Aorta (tissue), 5 donors: ENCODE results near the gene GLYATL1B. TPM values are rescaled to one million over a fixed set of nuclear protein-coding genes. Genes with fewer than 3 reads are reported as not detected.
"Not testable (repeated sequence)": the region's sequence is repeated elsewhere in the genome, so short reads cannot be mapped to it uniquely, and the experiment has no call there.

Source experiments
- ATAC-seq: fragments of 200-7000 bp; cut with Tn5 transposase; one replicate; pipeline ENCODE4 v1.9.1; 2022; ENCODE audit warnings: moderate library complexity; ENCODE audit not compliant: low FRiP score
- DNase-seq, 2 donors: peaks; one replicate each; pipeline ENCODE4 v3.0.0-alpha.2; 2020
- H3K27ac ChIP-seq, 2 donors: one replicate each; pipeline ENCODE4 v1.5.1; 2013; ENCODE audit warnings: low read length in 2 of 2, mild to moderate bottlenecking in 2 of 2, moderate library complexity in 2 of 2, control low read depth in 1 of 2, inconsistent platforms in 1 of 2, low read depth in 1 of 2
- H3K27me3 ChIP-seq, 2 donors: one replicate each; pipeline ENCODE4 v1.6.1; 2013; ENCODE audit warnings: control low read depth in 1 of 2, low read length in 1 of 2, mild to moderate bottlenecking in 1 of 2, moderate library complexity in 1 of 2; ENCODE audit not compliant: insufficient read depth in 2 of 2, control insufficient read depth in 1 of 2
- H3K36me3 ChIP-seq, 2 donors: one replicate each; pipeline ENCODE4 v1.6.1; 2013; ENCODE audit warnings: control low read depth in 1 of 2, low read length in 1 of 2, mild to moderate bottlenecking in 1 of 2; ENCODE audit not compliant: insufficient read depth in 2 of 2, control insufficient read depth in 1 of 2
- H3K4me1 ChIP-seq, 2 donors: one replicate each; pipeline ENCODE4 v1.6.1; 2013; ENCODE audit warnings: low read length in 2 of 2, control low read depth in 1 of 2, mild to moderate bottlenecking in 1 of 2, moderate library complexity in 1 of 2; ENCODE audit not compliant: insufficient read depth in 2 of 2, control insufficient read depth in 1 of 2
- H3K4me3 ChIP-seq, 2 donors: one replicate each; pipeline ENCODE4 v1.5.1; 2013; ENCODE audit warnings: low read length in 2 of 2, control low read depth in 1 of 2, mild to moderate bottlenecking in 1 of 2
- H3K9me3 ChIP-seq: one replicate; pipeline ENCODE4 v1.6.1; 2013; ENCODE audit warnings: mild to moderate bottlenecking, low read length; ENCODE audit not compliant: control insufficient read depth
- WGBS, 2 donors: extraction: QIAGEN DNeasy Blood & Tissue Kit; methylation state at CpG; one replicate each; pipeline ENCODE4 v1.1.7; 2013; 5-methylcytosine and 5-hydroxymethylcytosine counted together
- intact Hi-C, 2 donors: fragments of 100-400 bp; cut with DNase I; formaldehyde crosslinking; loops; one replicate each; pipeline versions ENCODE4 v1.14.2 to v1.15.0; 2022
- polyA plus RNA-seq, 2 donors: library from polyadenylated mRNA; stranded (reverse); fragments of 200-250 nt; gene quantifications; one replicate each; pipeline ENCODE4 v1.2.3, GENCODE V29; 2013
- total RNA-seq, 2 donors: library from RNA; stranded (reverse); fragmentation: NEBNext Ultra II Directional; extraction: Animal tissue kit (Norgen Biotek cat#: 25700); gene quantifications; one replicate each; pipeline ENCODE4 v1.2.1, GENCODE V29; 2021
- donor health status: healthy with polysubstance abuse.
- donor health status: Bipolar disorder and iron deficiency.
- donor health status: DM: no; HTN: no; CAD: no.
- donor health status: DM: no; HTN: no; CAD: no.
- donor health status: DM: yes; HTN: yes; CAD: no.

The GLYATL1B gene
- total and polyA plus RNA-seq, 4 donors, result not detected

DNA sequence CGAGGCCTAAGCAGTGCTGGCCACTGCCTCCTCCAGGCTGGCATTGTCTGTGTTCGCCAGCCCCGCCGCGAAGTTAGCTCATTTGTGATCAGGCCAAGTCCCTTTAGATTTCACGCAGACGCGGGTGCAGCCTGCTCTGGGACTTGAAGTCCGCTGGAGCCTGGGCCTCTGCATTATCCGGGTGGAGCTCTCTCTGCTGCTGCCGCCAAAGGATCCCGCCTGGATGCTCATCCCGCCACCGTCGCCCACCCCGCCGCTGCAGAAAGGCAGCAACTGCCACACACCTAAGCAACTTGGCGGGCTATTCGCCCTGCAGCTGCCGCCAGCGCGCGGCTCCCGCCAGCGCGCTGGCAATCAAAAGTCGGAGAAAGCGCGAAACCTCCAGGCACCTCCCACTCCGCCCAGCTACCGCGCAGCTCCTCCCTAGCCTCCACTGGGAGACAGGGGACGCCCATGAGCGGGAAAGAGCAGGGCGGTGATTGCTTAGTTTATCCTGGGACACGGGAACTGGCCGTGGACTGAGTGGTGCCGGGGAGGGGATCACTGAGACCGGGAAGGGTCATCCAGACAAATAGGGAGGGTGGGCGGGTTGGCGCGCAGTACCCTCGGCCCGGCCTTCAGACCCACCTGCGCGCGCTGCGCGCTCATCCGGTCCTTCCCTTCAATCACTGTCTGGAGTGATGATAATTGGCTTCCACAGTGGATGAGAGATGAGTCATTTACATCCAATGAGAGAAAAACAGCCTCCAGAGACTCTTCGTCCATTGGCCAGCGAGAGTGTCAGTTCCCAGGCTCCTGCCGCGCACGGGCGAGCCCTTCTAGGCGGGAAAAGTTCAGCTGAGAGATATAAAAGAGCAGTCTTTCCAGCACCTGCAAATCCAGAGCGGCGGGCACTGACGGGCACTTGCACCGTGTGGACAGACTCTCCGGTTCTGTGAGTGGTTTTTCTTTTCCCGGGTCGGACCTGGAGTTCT is 20.5 kb downstream of the GLYATL1B start, which contains the start of gene FAM111B:
FAM111B (plus strand) TSS at position 875 of the 974 bp plus-strand sequence. CDS start 2,389 bp downstream, outside the sequence.
- 0% methylated on average over 64 of the region's 64 CpGs for whole genome bisulfite sequencing, 2 donors
- Histone ChIP-seq H3K4me1 (no peaks in the 10 kb centered on the region), H3K27ac (no peak within 1 kb of the TSS), H3K36me3 (no peaks in the 10 kb centered on the region), H3K4me3 (peak within 1 kb of the TSS; percentile 20 to 37), H3K9me3 (no peaks in the 10 kb centered on the region), H3K27me3 (no peaks in the 10 kb centered on the region)
- intact Hi-C loops, result no loop called here
- ATAC-seq, result peak; percentile 90
- DNase-seq, result peak; percentile 87 to 91

DNA sequence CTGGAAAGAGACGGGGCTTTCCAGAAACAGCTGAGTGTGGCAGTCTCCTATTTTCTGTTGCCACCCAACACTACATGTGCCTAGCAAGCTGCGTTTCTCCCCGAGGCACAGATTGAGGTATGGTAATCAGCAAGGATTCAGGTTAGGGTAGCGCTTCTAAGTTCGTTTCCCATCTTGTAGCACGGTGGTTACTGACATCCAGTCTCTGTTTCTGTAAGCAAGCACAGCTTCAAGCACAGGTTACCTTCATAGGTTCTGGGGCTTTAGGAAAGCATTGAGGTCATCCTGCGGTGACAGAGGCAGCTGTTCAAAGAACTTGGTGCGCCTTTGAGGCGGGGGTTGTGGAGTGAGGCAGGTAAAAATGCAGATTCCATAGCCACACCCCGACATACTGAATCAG is 21.6 kb downstream of the GLYATL1B start:
- H3K27me3 ChIP-seq, intact Hi-C loops, H3K4me1 ChIP-seq, H3K27ac ChIP-seq, H3K36me3 ChIP-seq, DNase-seq, ATAC-seq, H3K4me3 ChIP-seq, H3K9me3 ChIP-seq: not testable (repeated sequence)
- WGBS, 2 donors, result 37 to 42% methylated on average over 10 of the region's 10 CpGs

DNA sequence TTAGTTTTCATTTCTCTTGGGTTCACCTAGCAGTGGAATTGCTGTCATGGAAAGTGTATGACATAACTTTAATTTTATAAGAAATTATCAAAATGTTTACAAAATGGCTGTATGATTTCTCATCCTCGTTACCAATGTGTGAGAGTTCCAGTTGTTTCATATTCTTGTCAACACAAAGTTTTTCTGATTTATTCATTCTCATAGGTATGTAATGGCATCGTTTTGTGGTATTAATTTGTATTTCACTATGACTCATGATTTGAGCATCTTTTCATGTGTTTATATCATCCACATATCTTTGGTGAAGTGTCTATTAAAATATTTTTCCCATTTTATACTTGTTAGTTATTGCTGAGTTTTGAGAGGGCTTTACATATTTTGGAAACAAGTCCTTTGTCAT is 26.4 kb downstream of the GLYATL1B start:
- H3K9me3 ChIP-seq, result peaks cover 5% of the 10 kb centered on the region
- WGBS, 2 donors, result 86 to 94% methylated on average over 2 of the region's 2 CpGs
- intact Hi-C loops, result no loop called here
- ATAC-seq (no peak), DNase-seq (no peak)
- peaks cover 0 to 3% of the 10 kb centered on the region in 2 donors for H3K27me3 ChIP-seq
- no peaks in the 10 kb centered on the region for H3K4me1 ChIP-seq
- H3K27ac ChIP-seq, result no peak overlapping the region
- H3K4me3 ChIP-seq, result no peak overlapping the region
- H3K36me3 ChIP-seq, result no peaks in the 10 kb centered on the region

DNA sequence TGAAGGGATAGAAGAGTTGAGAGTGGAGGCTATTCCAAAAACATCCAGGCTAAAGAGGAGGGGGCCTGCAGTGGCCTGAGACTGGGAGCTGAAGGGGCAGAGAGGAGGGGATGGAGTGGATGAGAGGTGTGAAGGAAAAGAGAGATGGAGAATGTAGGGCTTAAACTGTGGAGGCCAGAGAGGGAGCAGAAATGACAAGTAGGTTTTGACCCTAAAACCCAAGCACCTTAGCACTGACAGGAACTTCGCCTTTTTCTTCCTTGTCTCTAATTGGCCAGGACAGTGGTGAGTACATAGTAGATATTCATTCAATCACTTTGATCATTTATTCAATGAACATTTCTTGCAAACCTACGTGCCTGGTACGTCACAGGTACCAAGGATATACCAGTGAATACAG is 28.2 kb downstream of the GLYATL1B start:
- intact Hi-C loops, result no loop called here

DNA sequence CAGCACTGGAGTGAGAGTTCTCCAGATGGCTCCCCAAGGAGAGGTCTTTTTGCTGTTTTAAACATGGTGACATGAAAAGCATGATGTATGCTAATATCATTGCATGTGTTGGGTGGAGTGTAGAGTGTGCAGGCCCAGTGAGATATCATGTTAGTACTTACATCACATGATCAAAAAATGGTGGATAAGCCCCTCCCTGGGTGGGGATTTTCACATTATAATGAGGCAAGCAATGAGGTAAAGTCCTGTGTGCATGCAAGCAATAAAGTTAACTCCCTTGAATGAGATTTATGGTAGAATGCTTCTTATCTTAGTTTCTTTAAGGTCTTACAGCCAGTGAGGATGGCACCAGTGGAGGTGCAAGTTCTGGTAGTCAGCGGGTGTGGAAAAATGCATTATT is 29.4 kb downstream of the GLYATL1B start:
- Histone ChIP-seq H3K27me3 (peaks cover 0 to 4% of the 10 kb centered on the region in 2 donors), H3K9me3 (peaks cover 13% of the 10 kb centered on the region), H3K36me3 (no peaks in the 10 kb centered on the region), H3K4me3 (no peak overlapping the region), H3K4me1 (no peaks in the 10 kb centered on the region), H3K27ac (no peak overlapping the region)
- 94 to 100% methylated on average over 1 of the region's 1 CpG for WGBS, 2 donors
- DNase-seq (no peak), ATAC-seq (no peak)
- intact Hi-C loops, result no loop called here

More for the DNA sequence above, 28.2 kb downstream of the GLYATL1B start:
- ATAC-seq (no peak), DNase-seq (no peak)
- 97 to 98% methylated on average over 3 of the region's 3 CpGs for WGBS, 2 donors
- no peaks in the 10 kb centered on the region for H3K36me3 ChIP-seq
- H3K9me3 ChIP-seq, result peaks cover 13% of the 10 kb centered on the region
- peaks cover 0 to 4% of the 10 kb centered on the region in 2 donors for H3K27me3 ChIP-seq
- no peak overlapping the region for H3K4me3 ChIP-seq
- no peaks in the 10 kb centered on the region for H3K4me1 ChIP-seq
- no peak overlapping the region for H3K27ac ChIP-seq

DNA sequence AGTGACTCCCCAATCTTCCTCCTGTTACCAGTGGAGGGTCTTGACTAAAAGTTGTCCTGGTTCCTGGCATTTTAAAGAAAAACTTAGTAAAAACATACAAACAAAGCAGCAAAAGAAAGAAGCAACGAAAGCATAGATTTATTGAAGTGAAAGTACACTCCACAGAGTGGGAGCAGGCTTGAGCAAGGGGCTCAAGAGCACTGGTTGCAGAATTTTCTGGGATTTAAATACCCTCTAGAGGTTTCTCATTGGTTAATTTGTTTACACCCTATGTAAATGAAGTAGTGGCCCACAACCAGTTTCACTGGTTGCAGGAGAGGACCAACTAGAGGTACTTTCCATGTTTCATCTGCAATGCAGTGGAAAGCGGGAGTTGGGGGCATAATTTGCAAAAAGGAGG is 31.7 kb downstream of the GLYATL1B start:
- 97 to 99% methylated on average over 2 of the region's 2 CpGs for WGBS, 2 donors
- intact Hi-C loops, result no loop called here
- Histone ChIP-seq H3K9me3 (peaks cover 13% of the 10 kb centered on the region), H3K27ac (no peak overlapping the region), H3K27me3 (peaks cover 0 to 4% of the 10 kb centered on the region in 2 donors), H3K36me3 (no peaks in the 10 kb centered on the region), H3K4me1 (no peaks in the 10 kb centered on the region), H3K4me3 (no peak overlapping the region)
- ATAC-seq (no peak), DNase-seq (no peak)

DNA sequence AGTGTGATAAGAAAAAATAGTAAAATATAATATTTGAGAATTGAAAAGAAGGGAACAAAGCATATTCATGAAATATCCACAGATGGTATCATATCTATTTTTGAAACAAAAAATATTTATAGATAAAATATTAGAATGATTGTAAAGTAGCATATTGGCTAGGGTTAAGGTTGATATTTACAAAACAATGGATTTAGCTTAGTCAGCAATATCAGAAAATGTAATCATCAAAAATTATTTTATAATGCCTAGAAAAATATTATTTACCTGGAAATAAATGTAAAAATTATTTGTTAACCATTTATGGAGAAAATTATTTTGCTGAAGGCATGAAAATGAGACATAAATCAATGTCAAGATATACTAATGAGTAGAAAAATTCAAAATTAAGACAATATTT is 33.7 kb downstream of the GLYATL1B start:
- ATAC-seq (no peak), DNase-seq (no peak)
- Histone ChIP-seq H3K27me3 (peaks cover 0 to 4% of the 10 kb centered on the region in 2 donors), H3K27ac (no peak overlapping the region), H3K9me3 (peaks cover 13% of the 10 kb centered on the region), H3K4me1 (no peaks in the 10 kb centered on the region), H3K4me3 (no peak overlapping the region), H3K36me3 (no peaks in the 10 kb centered on the region)
- intact Hi-C loops, result no loop called here

DNA sequence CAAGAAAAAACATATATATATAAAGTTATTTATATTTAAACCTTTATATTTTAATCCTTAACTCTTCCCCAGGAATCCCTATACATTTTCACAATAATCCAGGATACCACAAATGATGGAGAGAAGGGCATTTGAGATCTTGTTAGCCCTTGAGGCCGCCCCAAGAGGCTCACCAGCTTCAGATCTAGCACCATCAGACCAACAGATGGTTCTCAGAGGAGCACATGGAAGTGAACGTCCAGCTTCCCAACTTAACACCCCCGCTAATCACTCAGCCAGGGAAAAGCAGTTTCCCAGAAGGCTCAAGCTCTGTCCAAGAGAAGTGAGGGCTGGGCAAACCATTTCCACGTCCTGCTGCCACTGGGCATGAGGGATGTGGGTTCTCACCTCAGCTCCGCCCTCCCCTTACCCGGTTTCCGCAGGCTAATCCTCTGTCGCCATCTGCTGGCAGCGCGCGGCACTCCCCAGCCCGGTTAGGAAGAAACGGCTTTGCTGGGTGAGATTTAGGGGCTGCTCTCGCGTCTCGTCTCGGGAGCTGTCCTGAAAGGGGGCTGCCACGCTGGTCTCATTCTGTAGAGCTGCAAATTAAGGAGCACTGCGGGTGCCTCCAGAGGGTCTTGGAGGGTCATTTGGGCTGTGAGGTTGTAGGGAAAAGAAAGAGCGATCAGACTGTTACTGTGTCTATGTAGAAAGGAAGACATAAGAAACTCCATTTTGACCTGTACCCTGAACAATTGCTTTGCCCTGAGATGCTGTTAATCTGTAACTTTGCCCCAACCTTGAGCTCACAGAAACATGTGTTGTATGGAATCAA is 49.7 kb downstream of the GLYATL1B start:
- H3K4me1 ChIP-seq, result no peaks in the 10 kb centered on the region
- H3K27ac ChIP-seq, result no peak overlapping the region
- WGBS, 2 donors, result 9 to 11% methylated on average over 20 of the region's 20 CpGs
- no peaks in the 10 kb centered on the region for H3K27me3 ChIP-seq
- H3K4me3 ChIP-seq, result no peak overlapping the region
- no peaks in the 10 kb centered on the region for H3K36me3 ChIP-seq
- intact Hi-C loops, result loop anchor here (2.0 to 10.0 kb wide), 3 partner anchors 34 to 81 kb away; no protein-coding TSS in a partner anchor
- ATAC-seq (peak; percentile 94), DNase-seq (peak; percentile 89 to 96)
- H3K9me3 ChIP-seq, result no peaks in the 10 kb centered on the region
